CD8-positive, alpha-beta memory T cell (primary cell): ENCODE results near the gene ENO1. TPM values are rescaled to one million over a fixed set of nuclear protein-coding genes. Genes with fewer than 3 reads are reported as not detected.
"Not testable (repeated sequence)": the region's sequence is repeated elsewhere in the genome, so short reads cannot be mapped to it uniquely, and the experiment has no call there.

Experiments used
- CTCF ChIA-PET: fragments of 350-600 bp; sonication (Branson Sonifier 250); formaldehyde crosslinking; loops from one replicate; lab custom pipeline; 2021; ENCODE audit warnings: antibody characterized with exemption; lab: Charles Lee
- POLR2A ChIA-PET: fragments of 350-600 bp; sonication (Branson Sonifier 250); formaldehyde crosslinking; loops from one replicate; lab custom pipeline; 2021; ENCODE audit warnings: antibody characterized with exemption; lab: Charles Lee
- DNase-seq, 5 donors: peaks; one replicate each; pipeline versions ENCODE4 v3.0.0 to v3.0.0-alpha.2; 2020 to 2022; ENCODE audit warnings: mixed read lengths in 1 of 5
- H3K27ac ChIP-seq: one replicate; pipeline ENCODE4 v1.7.0; 2013; ENCODE audit warnings: low read depth, mild to moderate bottlenecking, low read length, moderate library complexity
- H3K27me3 ChIP-seq: 2 replicates; pipeline ENCODE4 v1.7.0; 2013; ENCODE audit warnings: low read length, mild to moderate bottlenecking; ENCODE audit not compliant: insufficient read depth, poor library complexity, severe bottlenecking
- H3K36me3 ChIP-seq: 2 replicates; pipeline ENCODE4 v1.7.0; 2013; ENCODE audit warnings: mild to moderate bottlenecking, low read length, moderate library complexity; ENCODE audit not compliant: insufficient read depth
- H3K4me1 ChIP-seq: 2 replicates; pipeline ENCODE4 v1.7.0; 2013; ENCODE audit warnings: mild to moderate bottlenecking, low read length, moderate library complexity; ENCODE audit not compliant: insufficient read depth
- H3K4me3 ChIP-seq: 2 replicates; pipeline ENCODE4 v1.7.0; 2013; ENCODE audit warnings: mild to moderate bottlenecking, low read length
- H3K9me3 ChIP-seq: 2 replicates; pipeline ENCODE4 v1.7.0; 2013; ENCODE audit warnings: mild to moderate bottlenecking, low read length
- H3K27ac Mint-ChIP-seq, 8 donors: one replicate each; pipeline ENCODE4 v1.8.0; 2020 to 2021; ENCODE audit warnings: mixed read lengths in 8 of 8, mild to moderate bottlenecking in 6 of 8, inconsistent platforms in 3 of 8, moderate library complexity in 3 of 8
- H3K27me3 Mint-ChIP-seq, 2 donors: one replicate each; pipeline ENCODE4 v1.8.0; 2020 to 2021; ENCODE audit warnings: mixed read lengths in 2 of 2, mild to moderate bottlenecking in 1 of 2, moderate library complexity in 1 of 2
- H3K36me3 Mint-ChIP-seq, 3 donors: one replicate each; pipeline ENCODE4 v1.8.0; 2020 to 2021; ENCODE audit warnings: mixed read lengths in 3 of 3, inconsistent platforms in 1 of 3, mild to moderate bottlenecking in 1 of 3
- H3K4me1 Mint-ChIP-seq, 3 donors: one replicate each; pipeline ENCODE4 v1.8.0; 2020 to 2021; ENCODE audit warnings: mixed read lengths in 3 of 3, inconsistent platforms in 1 of 3, mild to moderate bottlenecking in 1 of 3
- H3K4me3 Mint-ChIP-seq, 7 donors: one replicate each; pipeline ENCODE4 v1.8.0; 2020 to 2021; ENCODE audit warnings: mixed read lengths in 7 of 7, mild to moderate bottlenecking in 6 of 7, moderate library complexity in 4 of 7, inconsistent platforms in 2 of 7
- H3K9me3 Mint-ChIP-seq, 5 donors: one replicate each; pipeline ENCODE4 v1.8.0; 2020 to 2022; ENCODE audit warnings: mixed read lengths in 5 of 5, mild to moderate bottlenecking in 3 of 5, moderate library complexity in 2 of 5, inconsistent platforms in 1 of 5
- polyA plus RNA-seq: library from polyadenylated mRNA; unstranded; fragments of 300-500 nt; fragmentation: Illumina TruSeq; gene quantifications from one replicate; pipeline ENCODE4 v1.2.3, GENCODE V29; 2021
- total RNA-seq, 2 experiments: library from RNA; stranded (reverse); gene quantifications; one replicate each; pipeline ENCODE4 v1.2.3, GENCODE V29; 2021

ENO1 gene
- total and polyA plus RNA-seq, 3 experiments from 2014 or later = 1,061 to 3,136 (median 3,105) TPM

DNA sequence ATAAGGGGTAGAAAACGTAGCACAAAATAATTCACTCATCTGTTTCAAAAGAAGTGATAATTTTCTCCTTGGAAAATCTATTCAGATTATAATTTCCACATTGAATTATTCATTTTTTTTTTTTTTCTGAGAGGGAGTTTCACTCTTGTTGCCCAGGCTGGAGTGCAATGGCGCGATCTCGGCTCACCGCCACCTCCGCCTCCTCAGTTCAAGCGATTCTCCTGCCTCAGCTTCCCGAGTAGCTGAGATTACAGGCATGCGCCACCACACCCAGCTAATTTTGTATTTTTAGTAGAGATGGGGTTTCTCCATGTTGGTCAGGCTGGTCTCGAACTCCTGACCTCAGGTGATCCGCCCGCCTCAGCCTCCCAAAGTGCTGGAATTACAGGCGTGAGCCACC is 59.7 kb downstream of the ENO1 start:
- peak overlapping the region in 5 of 7 donors; percentile 61 to 98 (median 86) for H3K4me3 Mint-ChIP-seq
- H3K4me1 ChIP-seq = peaks cover 24% of the 10 kb centered on the region
- H3K27ac ChIP-seq, H3K4me3 ChIP-seq, H3K36me3 Mint-ChIP-seq, H3K36me3 ChIP-seq, H3K9me3 Mint-ChIP-seq, CTCF ChIA-PET, H3K27me3 ChIP-seq, H3K9me3 ChIP-seq, POLR2A ChIA-PET, DNase-seq: not testable (repeated sequence)
- H3K27ac Mint-ChIP-seq = peak overlapping the region in 3 of 8 donors; percentile 84 to 98 (median 92)
- peaks cover 6 to 22% of the 10 kb centered on the region in 2 donors for H3K27me3 Mint-ChIP-seq
- peaks cover 34 to 39% (median 39%) of the 10 kb centered on the region in 3 donors for H3K4me1 Mint-ChIP-seq

DNA sequence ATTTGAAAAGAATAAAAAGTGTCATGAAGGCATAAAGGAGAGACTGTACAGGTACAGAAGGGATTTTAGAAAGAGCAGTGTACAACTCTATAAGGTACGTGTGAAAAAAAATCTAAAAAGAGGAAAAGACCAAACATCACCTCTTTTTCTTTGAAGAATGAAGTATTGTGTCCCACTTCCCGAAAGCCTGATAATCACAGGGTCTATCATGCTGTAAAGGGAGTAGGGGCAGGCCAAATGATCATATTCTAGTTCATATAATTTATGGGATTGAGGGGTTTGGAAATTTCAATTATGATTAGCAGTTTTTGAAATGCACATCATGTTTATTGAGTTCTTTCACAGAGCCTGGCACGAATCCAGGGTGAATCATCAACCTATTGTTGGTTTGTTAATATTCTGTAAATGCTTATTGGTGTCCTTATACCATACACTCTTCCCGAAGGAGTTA is 60.1 kb downstream of the ENO1 start:
- H3K27ac ChIP-seq = peak overlapping the region; percentile 64
- H3K27me3 ChIP-seq = no peaks in the 10 kb centered on the region
- no peaks in the 10 kb centered on the region for H3K9me3 ChIP-seq
- ChIA-PET POLR2A (no interaction called here), CTCF (no interaction called here)
- no peaks in the 10 kb centered on the region for H3K9me3 Mint-ChIP-seq
- peaks cover 6 to 20% of the 10 kb centered on the region in 2 donors for H3K27me3 Mint-ChIP-seq
- H3K4me3 ChIP-seq = peak overlapping the region; percentile 59
- H3K4me3 Mint-ChIP-seq = peak overlapping the region; percentile 81 to 98 (median 90)
- H3K27ac Mint-ChIP-seq = peak overlapping the region; percentile 84 to 99 (median 92)
- DNase-seq = no peak
- H3K4me1 Mint-ChIP-seq = peaks cover 35 to 40% (median 40%) of the 10 kb centered on the region in 3 donors
- no peaks in the 10 kb centered on the region for H3K36me3 ChIP-seq
- H3K4me1 ChIP-seq = peaks cover 24% of the 10 kb centered on the region
- peaks cover 0 to 10% (median 0%) of the 10 kb centered on the region in 3 donors for H3K36me3 Mint-ChIP-seq

GRCh38 chr1:8817412-8818324 is 60.8 kb downstream of the ENO1 start, which contains the start of gene RERE:
TSS of gene RERE (minus strand) at chr1:8817640.
- Mint-ChIP-seq H3K4me3 (peak within 1 kb of the TSS; percentile 86 to 98 (median 91)), H3K36me3 (peaks cover 0 to 10% (median 0%) of the 10 kb centered on the region in 3 donors), H3K27me3 (peaks cover 6 to 13% of the 10 kb centered on the region in 2 donors), H3K4me1 (peaks cover 37 to 46% (median 46%) of the 10 kb centered on the region in 3 donors), H3K27ac (peak within 1 kb of the TSS; percentile 89 to 100 (median 97)), H3K9me3 (no peaks in the 10 kb centered on the region)
- Histone ChIP-seq H3K4me3 (peak within 1 kb of the TSS; percentile 80), H3K9me3 (no peaks in the 10 kb centered on the region), H3K36me3 (no peaks in the 10 kb centered on the region), H3K27ac (peak within 1 kb of the TSS; percentile 93), H3K4me1 (peaks cover 24% of the 10 kb centered on the region), H3K27me3 (no peaks in the 10 kb centered on the region)
- POLR2A ChIA-PET = interaction anchor here (0.7 to 1.0 kb wide), 4 partner anchors 11 to 869 kb away, joined by 6 to 13 read pairs (median 8); partner anchors contain the start of gene ENO1
- DNase-seq = peak; percentile 94 to 98 (median 97)
- CTCF ChIA-PET = interaction anchor here (1.5 kb wide), 1 partner anchor 31 kb away, joined by 10 read pairs; no protein-coding TSS in a partner anchor

DNA sequence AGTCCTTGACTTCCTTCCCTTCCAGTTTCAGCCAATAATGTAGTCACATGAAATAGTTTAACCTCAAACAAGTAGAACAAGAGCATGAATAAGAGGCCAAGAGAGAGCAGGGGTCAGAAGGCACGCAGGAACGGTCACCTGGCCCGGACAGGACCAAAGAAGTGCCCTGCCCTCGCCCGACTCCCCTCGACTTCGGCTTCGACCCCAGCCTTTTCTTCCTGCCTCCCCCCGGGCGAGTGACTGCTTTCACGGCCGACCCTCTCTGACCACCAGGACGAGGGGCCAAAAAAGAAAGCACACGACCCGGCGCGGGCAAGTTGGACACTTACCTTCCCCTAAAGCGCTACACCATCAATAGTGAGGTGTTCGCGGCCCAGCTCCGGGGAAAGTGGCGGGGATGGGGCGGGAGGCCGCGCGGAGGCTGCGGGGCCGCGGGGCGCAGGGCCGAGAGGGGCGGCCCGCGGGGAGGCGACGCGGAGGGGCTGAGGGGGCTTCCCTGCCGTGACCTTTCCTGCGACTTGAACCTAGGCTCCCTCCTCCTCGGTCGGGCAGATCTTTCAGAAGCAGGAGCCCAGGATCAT is 61.6 kb downstream of the ENO1 start:
- CTCF ChIA-PET = interaction anchor here (1.5 kb wide), 1 partner anchor 32 kb away, joined by 10 read pairs; no protein-coding TSS in a partner anchor
- peak; percentile 2 to 50 (median 12) for DNase-seq
- peaks cover 6 to 8% of the 10 kb centered on the region in 2 donors for H3K27me3 Mint-ChIP-seq
- POLR2A ChIA-PET = interaction anchor here (0.6 to 1.0 kb wide), 6 partner anchors 11 to 896 kb away, joined by 5 to 13 read pairs (median 6); partner anchors contain the start of gene ENO1
- no peaks in the 10 kb centered on the region for H3K9me3 Mint-ChIP-seq
- Histone ChIP-seq H3K4me1 (peaks cover 24% of the 10 kb centered on the region), H3K27ac (peak overlapping the region; percentile 93), H3K9me3 (no peaks in the 10 kb centered on the region), H3K27me3 (no peaks in the 10 kb centered on the region), H3K4me3 (peak overlapping the region; percentile 80), H3K36me3 (no peaks in the 10 kb centered on the region)
- H3K27ac Mint-ChIP-seq = peak overlapping the region; percentile 89 to 100 (median 97)
- peak overlapping the region; percentile 86 to 98 (median 91) for H3K4me3 Mint-ChIP-seq
- H3K36me3 Mint-ChIP-seq = peaks cover 0 to 10% (median 0%) of the 10 kb centered on the region in 3 donors
- peaks cover 37 to 49% (median 48%) of the 10 kb centered on the region in 3 donors for H3K4me1 Mint-ChIP-seq

DNA sequence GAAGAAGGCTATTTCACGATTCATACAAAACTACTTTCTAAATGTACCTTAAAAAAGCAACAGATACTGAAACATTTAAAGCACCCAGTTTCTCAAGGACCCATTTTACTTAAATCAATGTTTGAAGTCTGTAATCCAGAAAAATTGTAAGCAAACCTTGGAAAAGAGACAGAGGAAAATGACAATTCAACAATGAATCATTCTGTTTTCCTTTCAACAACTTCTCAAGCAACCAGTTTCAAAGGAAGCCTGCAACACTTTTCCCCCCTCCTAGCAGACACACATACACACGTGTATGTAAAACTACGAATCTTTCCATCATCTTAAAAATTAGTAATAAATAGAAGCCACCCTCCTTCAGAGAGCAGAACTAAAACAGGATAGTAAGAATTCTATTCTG is 62.2 kb downstream of the ENO1 start:
- Histone ChIP-seq H3K9me3 (no peaks in the 10 kb centered on the region), H3K36me3 (no peaks in the 10 kb centered on the region), H3K27me3 (no peaks in the 10 kb centered on the region), H3K27ac (peak overlapping the region; percentile 93), H3K4me1 (peaks cover 24% of the 10 kb centered on the region), H3K4me3 (peak overlapping the region; percentile 80)
- CTCF ChIA-PET = interaction anchor here (1.6 kb wide), 1 partner anchor 34 kb away, joined by 4 read pairs; no protein-coding TSS in a partner anchor
- POLR2A ChIA-PET = no interaction called here
- H3K27ac Mint-ChIP-seq = peak overlapping the region; percentile 87 to 100 (median 96)
- no peaks in the 10 kb centered on the region for H3K9me3 Mint-ChIP-seq
- H3K27me3 Mint-ChIP-seq = peaks cover 6% of the 10 kb centered on the region in 2 donors
- H3K36me3 Mint-ChIP-seq = peaks cover 0 to 10% (median 0%) of the 10 kb centered on the region in 3 donors
- no peak for DNase-seq
- peak overlapping the region; percentile 86 to 98 (median 91) for H3K4me3 Mint-ChIP-seq
- peaks cover 37 to 54% (median 48%) of the 10 kb centered on the region in 3 donors for H3K4me1 Mint-ChIP-seq

DNA sequence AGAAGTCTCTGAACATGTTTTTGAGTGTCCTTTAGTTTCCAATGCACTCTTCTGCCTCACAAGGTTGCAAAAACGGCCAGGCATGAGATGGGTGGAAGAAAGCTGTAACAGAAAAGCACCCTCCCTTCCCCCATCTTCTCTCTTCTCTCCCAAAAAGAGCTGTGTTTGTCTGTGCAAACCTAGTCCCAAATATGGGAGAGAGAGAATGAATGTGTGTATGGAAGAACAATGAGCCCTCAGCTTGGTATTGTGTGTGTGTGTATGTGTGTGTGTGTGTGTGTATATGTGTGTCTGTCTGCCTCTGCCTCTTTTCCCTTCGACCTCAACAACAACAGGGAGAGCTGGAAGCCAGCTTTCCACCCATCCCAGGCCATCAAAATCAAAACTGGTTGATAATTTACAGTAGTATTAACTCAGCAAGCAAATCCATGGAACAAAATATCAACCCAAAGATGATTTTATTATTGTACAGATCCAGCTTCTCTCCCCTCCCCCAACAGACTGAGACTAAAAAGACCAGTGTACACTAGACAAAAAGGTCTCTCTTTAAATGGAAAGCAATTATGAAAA is 62.8 kb downstream of the ENO1 start:
- Histone ChIP-seq H3K4me1 (peaks cover 27% of the 10 kb centered on the region), H3K9me3 (no peaks in the 10 kb centered on the region), H3K36me3 (no peaks in the 10 kb centered on the region), H3K27ac (no peak overlapping the region), H3K27me3 (no peaks in the 10 kb centered on the region), H3K4me3 (no peak overlapping the region)
- peaks cover 40 to 59% (median 48%) of the 10 kb centered on the region in 3 donors for H3K4me1 Mint-ChIP-seq
- peaks cover 3 to 6% of the 10 kb centered on the region in 2 donors for H3K27me3 Mint-ChIP-seq
- CTCF ChIA-PET = interaction anchor here (0.6 to 1.6 kb wide), 3 partner anchors 33 to 155 kb away, joined by 3 to 4 read pairs (median 3); no protein-coding TSS in a partner anchor
- POLR2A ChIA-PET = interaction anchor here (0.6 kb wide), 1 partner anchor 732 kb away, joined by 3 read pairs; no protein-coding TSS in a partner anchor
- peak in 1 of 5 donors; percentile 14 for DNase-seq
- H3K9me3 Mint-ChIP-seq = no peaks in the 10 kb centered on the region
- peak overlapping the region; percentile 86 to 98 (median 91) for H3K4me3 Mint-ChIP-seq
- peaks cover 0 to 10% (median 0%) of the 10 kb centered on the region in 3 donors for H3K36me3 Mint-ChIP-seq
- peak overlapping the region; percentile 37 to 100 (median 96) for H3K27ac Mint-ChIP-seq

DNA sequence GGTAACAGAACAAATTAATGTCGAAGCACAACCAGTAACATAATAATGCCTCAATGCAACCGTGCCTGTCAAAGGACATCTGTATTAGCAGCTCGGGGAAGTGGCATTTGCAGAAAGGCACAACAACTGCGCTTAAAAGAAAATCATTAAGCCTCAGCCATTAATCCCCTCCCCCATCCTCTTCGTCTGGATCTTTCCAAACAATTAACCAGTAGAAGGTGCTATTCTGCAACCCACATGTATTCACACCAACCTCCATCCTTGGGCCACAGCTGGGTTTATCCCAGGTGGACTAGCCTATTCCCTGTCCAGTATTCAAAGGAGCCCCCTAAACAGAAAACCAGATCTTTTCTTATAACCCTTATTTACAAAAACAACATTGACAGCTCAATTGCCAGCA is 63.6 kb downstream of the ENO1 start:
- ChIA-PET POLR2A (no interaction called here), CTCF (interaction anchor here (0.6 to 1.6 kb wide), 3 partner anchors 34 to 155 kb away, joined by 3 to 4 read pairs (median 3); no protein-coding TSS in a partner anchor)
- H3K4me3 Mint-ChIP-seq = peak overlapping the region in 3 of 7 donors; percentile 18 to 95 (median 27)
- H3K9me3 Mint-ChIP-seq = no peaks in the 10 kb centered on the region
- Histone ChIP-seq H3K36me3 (no peaks in the 10 kb centered on the region), H3K9me3 (no peaks in the 10 kb centered on the region), H3K4me3 (no peak overlapping the region), H3K27me3 (no peaks in the 10 kb centered on the region), H3K27ac (no peak overlapping the region), H3K4me1 (peaks cover 27% of the 10 kb centered on the region)
- peak overlapping the region in 2 of 8 donors; percentile 88 to 100 for H3K27ac Mint-ChIP-seq
- no peak for DNase-seq
- peaks cover 1 to 6% of the 10 kb centered on the region in 2 donors for H3K27me3 Mint-ChIP-seq
- H3K4me1 Mint-ChIP-seq = peaks cover 41 to 60% (median 48%) of the 10 kb centered on the region in 3 donors
- H3K36me3 Mint-ChIP-seq = peaks cover 0 to 10% (median 0%) of the 10 kb centered on the region in 3 donors
